Hippocampal formation (tissue), 2 donors: Measurements from ENCODE around the gene LAMA5.
A peak's percentile ranks its signal among the peaks of the same experiment; 100 is the strongest.

Source experiments
- DNase-seq, 2 donors: peaks; one replicate each; lab custom pipeline; 2025; lab: John Stamatoyannopoulos, UW

LAMA5 gene

GRCh38 chr20:62305149-62305764, 61.9 kb downstream of the LAMA5 start:
- DNase-seq: no peak

- DNase-seq: no peak
These were observed 62.6 kb downstream of the LAMA5 start for GRCh38 chr20:62304331-62305148.

- no peak for DNase-seq
These were observed 63.5 kb downstream of the LAMA5 start for GRCh38 chr20:62303340-62304226.

GRCh38 chr20:62303062-62303339, 64.1 kb downstream of the LAMA5 start:
- DNase-seq: no peak

- DNase-seq: peak; percentile 95
These were observed 64.6 kb downstream of the LAMA5 start, which contains the start of gene ADRM1 for GRCh38 chr20:62302341-62303061. ADRM1 (plus strand) TSS chr20:62302997; CDS start chr20:62303569, 572 bp downstream.

GRCh38 chr20:62301773-62302340, 65.3 kb downstream of the LAMA5 start:
- peak; percentile 66 to 85 for DNase-seq

GRCh38 chr20:62301111-62301668, 65.9 kb downstream of the LAMA5 start:
- DNase-seq: no peak

- no peak for DNase-seq
These were observed 66.8 kb downstream of the LAMA5 start for GRCh38 chr20:62300319-62300718.

GRCh38 chr20:62299666-62300236, 67.4 kb downstream of the LAMA5 start:
- no peak for DNase-seq

GRCh38 chr20:62298577-62299249, 68.4 kb downstream of the LAMA5 start:
- no peak for DNase-seq

- no peak for DNase-seq
These were observed 69.5 kb downstream of the LAMA5 start for GRCh38 chr20:62297449-62298227.

GRCh38 chr20:62296724-62297448, 70.2 kb downstream of the LAMA5 start:
- no peak for DNase-seq

- no peak for DNase-seq
These were observed 72.6 kb downstream of the LAMA5 start for GRCh38 chr20:62294516-62294915.

- no peak for DNase-seq
These were observed 73.2 kb downstream of the LAMA5 start for GRCh38 chr20:62293946-62294345.

GRCh38 chr20:62293111-62293784, 73.9 kb downstream of the LAMA5 start:
- DNase-seq: no peak

- no peak for DNase-seq
These were observed 75.0 kb downstream of the LAMA5 start for GRCh38 chr20:62292108-62292507.

GRCh38 chr20:62291251-62292066, 75.7 kb downstream of the LAMA5 start:
- DNase-seq: no peak
